ENCODE data around the gene ENPP3.
"Not testable (repeated sequence)": the region's sequence is repeated elsewhere in the genome, so short reads cannot be mapped to it uniquely, and the experiment has no call there.

The ENPP3 gene

DNA sequence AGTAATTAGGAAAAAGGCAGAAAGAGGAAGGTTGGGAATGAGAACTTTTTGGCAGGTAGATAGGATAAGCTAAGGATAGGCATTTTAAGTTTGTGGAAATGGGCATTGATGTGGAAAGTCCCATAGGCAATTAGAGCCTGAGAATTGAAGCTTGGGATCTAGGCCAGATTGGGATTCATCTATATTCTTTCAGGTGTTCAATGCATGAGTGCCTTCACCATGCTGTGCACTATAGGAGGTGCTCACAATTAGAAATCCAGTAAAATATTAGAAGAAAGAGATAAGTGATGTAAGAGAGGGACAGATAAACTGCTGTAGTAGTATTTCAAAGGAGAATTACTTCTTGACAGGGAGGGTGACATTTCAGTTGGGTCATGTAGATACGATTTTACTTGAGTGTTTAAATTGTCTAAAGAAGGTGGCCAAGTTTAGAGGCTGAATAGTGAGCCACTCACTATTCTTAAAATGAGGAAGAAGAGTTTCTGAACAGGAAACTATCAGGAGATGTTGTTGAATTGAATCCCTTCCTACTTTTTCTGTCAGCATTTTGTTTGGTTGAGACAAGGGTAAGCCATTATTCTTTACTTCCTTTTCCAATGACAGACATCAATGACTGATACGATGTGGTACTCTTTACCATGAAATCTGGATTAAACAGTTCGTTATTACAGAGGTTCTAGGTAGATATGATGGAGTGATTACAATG, 104.7 kb downstream of the ENPP3 start:
- TF ChIP-seq, protein P1, sequence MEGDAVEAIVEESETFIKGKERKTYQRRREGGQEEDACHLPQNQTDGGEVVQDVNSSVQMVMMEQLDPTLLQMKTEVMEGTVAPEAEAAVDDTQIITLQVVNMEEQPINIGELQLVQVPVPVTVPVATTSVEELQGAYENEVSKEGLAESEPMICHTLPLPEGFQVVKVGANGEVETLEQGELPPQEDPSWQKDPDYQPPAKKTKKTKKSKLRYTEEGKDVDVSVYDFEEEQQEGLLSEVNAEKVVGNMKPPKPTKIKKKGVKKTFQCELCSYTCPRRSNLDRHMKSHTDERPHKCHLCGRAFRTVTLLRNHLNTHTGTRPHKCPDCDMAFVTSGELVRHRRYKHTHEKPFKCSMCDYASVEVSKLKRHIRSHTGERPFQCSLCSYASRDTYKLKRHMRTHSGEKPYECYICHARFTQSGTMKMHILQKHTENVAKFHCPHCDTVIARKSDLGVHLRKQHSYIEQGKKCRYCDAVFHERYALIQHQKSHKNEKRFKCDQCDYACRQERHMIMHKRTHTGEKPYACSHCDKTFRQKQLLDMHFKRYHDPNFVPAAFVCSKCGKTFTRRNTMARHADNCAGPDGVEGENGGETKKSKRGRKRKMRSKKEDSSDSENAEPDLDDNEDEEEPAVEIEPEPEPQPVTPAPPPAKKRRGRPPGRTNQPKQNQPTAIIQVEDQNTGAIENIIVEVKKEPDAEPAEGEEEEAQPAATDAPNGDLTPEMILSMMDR (conservative IDR thresholded peaks at IDR 0.05; ENCODE audit: low read depth, low read length): no peak
- H3K4me3 ChIP-seq (ENCODE audit: low read length): no peak overlapping the region
- DNase-seq (ENCODE audit: low read depth): no peak

DNA sequence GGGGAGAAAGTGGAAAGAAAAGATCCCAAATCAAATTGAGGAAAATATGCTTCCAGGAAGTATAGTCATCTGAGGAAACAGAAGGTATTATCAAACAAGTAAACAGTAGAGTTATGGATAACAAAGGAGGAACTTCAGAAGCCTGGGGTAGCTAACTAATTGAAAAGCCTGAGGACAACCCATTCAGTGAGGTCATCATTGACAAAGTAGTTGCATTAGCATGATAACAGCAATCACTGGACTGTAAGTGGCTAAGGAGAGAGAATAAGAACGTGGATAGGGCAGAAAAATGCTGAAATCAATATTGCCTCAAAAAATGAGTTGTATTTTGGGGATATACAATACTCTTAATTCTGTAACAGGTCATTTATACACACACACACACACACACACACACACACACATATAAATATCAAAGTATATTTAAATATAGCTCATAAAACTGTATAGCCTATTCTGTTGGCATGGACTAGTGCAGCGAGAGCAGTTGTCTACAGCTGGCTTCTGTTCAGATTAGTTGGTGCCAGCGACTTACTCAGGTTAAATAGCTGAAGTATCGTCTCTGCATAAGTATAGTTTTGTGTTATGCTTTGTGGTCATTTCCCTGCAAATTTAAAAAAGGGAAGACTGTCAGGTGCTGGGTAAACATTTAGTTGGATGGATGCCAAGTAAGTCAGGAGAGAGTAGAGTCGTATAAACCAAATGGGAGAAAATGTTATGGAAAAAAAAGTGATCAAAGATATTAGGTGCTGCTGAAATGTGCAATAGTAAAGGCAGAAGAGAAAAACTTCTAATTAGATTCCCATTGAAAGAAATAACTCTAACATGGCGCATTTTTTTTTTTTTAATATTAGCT, 107.6 kb downstream of the ENPP3 start:
- no peak for DNase-seq (ENCODE audit: low read depth)
- H3K4me3 ChIP-seq (ENCODE audit: low read length): no peak overlapping the region
- TF ChIP-seq, protein P1 (conservative IDR thresholded peaks at IDR 0.05; ENCODE audit: low read depth, low read length): no peak

DNA sequence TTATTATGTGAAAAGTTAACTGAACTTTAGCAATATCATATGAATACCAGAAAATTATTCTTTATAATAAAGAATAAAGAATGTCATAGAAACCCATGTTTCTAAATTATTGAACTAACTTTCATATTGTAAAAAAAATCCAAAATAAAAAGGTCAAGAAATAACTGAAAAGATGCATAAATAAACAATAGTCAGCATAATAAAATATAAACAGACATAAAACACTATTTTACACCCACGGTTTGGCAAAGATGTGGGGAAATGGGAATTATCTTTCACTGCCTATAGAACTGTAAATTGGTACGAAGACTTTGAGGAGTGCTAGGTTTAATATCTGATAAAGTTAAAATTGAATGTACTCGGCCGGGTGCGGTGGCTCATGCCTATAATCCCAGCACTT, 108.4 kb downstream of the ENPP3 start:
- TF ChIP-seq, protein P1 (conservative IDR thresholded peaks at IDR 0.05; ENCODE audit: low read depth, low read length): no peak
- H3K4me3 ChIP-seq (ENCODE audit: low read length): no peak overlapping the region
- DNase-seq (ENCODE audit: low read depth): no peak

DNA sequence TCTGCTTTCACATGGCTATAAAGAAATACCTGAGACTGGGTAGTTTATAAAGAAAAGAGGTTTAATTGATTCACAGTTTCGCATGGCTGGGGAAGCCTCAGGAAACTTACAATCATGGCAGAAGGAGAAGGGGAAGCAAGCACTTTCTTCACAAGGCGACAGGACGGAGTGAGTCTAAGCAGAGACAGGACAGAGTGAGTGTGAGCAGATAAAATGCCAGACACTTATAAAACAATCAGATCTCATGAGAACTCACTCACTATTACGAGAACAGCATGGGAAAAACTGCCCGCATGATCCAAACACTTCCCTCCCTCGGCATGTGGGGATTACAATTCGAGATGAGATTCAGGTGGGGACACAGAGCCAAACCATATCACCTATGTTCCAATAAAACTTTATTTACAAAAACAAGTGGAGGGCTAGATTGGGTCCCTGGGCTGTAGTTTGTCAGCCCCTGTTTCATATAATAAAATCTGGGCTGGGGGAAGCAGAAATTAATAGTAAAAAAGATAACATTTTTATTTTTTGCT, 110.8 kb downstream of the ENPP3 start:
- no peak for DNase-seq (ENCODE audit: low read depth)
- TF ChIP-seq, protein P1 (conservative IDR thresholded peaks at IDR 0.05; ENCODE audit: low read depth, low read length): no peak
- H3K4me3 ChIP-seq (ENCODE audit: low read length): no peak overlapping the region

DNA sequence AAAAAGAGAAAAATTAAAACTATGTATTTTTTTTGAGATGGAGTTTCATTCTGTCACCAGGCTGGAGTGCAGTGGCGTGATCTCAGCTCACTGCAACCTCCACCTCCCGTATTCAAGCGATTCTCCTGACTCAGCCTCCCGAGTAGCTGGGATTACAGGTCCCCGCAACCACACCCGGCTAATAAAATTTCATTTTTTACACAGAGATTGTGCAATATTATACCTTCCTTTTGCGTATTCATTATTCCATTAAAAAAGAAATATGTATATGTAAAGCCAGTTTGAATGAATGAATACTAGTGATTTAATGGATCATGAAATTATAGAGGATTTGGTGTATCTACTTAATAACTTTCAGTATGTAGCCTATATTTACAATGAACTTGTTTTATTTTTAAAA, 111.9 kb downstream of the ENPP3 start:
- no peak for DNase-seq (ENCODE audit: low read depth)
- TF ChIP-seq, protein P1 (conservative IDR thresholded peaks at IDR 0.05; ENCODE audit: low read depth, low read length): no peak
- H3K4me3 ChIP-seq (ENCODE audit: low read length): no peak overlapping the region

DNA sequence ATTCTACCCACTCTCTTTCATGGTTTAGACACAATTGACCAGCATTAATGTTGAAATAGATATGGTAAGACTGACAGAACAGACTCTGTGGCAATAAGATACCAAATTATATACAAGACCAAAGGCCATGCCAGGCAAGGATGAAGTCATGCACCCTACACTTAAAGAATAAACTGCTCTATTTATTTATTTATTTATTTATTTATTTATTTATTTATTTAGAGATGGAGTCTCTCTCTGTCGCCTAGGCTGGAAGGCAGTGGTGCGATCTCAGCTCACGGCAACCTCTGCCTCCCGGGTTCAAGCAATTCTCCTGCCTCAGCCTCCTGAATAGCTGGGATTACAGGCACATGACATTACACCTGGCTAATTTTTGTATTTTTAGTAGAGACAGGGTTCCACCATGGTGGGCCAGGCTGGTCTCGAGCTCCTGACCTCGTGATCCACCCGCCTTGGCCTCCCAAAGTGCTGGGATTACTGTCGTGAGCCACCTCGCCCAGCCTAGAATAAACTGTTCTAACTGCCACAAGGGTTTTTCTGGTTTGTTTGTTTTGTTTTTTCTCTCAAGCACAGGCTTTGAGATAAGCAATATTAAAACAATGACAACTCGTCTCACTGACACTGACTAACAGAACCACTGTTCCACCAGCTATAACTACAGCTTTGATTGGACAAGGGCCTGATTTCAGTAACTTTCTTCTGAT, 114.1 kb downstream of the ENPP3 start:
- DNase-seq (ENCODE audit: low read depth); H3K4me3 ChIP-seq (ENCODE audit: low read length): not testable (repeated sequence)

DNA sequence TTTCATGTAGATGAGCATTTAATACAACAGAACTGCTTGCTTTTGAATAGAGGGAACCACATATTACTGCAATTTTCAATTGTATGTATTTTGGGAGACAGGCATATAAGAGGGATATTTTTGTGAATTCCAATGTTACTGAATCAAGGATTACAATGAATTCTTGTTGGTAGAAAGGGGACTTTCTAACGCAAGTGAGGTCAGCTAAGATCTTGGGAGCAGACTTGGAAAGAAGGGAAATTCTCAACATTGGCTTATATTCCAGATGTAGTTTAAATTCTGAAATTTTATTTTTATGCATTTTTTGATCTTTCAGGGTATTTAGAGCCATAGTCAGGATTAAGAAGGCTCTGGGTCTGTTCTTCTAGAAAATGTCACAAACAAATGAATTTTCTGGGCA, 117.0 kb downstream of the ENPP3 start:
- TF ChIP-seq, protein P1 (conservative IDR thresholded peaks at IDR 0.05; ENCODE audit: low read depth, low read length): no peak
- H3K4me3 ChIP-seq (ENCODE audit: low read length): no peak overlapping the region
- DNase-seq (ENCODE audit: low read depth): no peak

All from retinal pigment epithelial cell (primary cell).